A549 treated with DMSO at 1 μM for 4 hours (cell line): Measurements from ENCODE around the gene METTL8. TPM values are rescaled to one million over a fixed set of nuclear protein-coding genes. Genes with fewer than 3 reads are reported as not detected.

Experiments used
- total RNA-seq: library from RNA; stranded (reverse); fragments of 200-300 nt; extraction: Qiagen RNA extraction; gene quantifications from 5 replicates; pipeline ENCODE4 v1.2.3, GENCODE V29; 2022; ENCODE audit warnings: low read depth

Gene METTL8
- total RNA-seq = 23.9 to 35.3 TPM (median 30.8 TPM) in 5 replicates

DNA sequence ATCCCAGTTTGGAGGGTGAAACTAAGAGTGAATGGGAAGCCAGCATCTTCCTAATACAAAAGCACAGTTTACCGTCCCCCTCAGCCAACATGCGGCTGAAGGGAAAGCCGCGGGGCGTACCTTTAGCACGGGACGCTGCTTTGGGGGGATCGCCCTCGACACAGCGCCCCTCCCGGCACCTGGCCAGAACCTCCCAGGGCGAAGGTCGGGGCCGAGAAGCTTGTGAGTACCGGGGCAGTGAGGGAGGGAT is at the start of gene METTL8:
Gene METTL8 (minus strand): TSS at position 228 of the 250 bp plus-strand sequence. CDS start 41,805 bp downstream, outside the sequence.

DNA sequence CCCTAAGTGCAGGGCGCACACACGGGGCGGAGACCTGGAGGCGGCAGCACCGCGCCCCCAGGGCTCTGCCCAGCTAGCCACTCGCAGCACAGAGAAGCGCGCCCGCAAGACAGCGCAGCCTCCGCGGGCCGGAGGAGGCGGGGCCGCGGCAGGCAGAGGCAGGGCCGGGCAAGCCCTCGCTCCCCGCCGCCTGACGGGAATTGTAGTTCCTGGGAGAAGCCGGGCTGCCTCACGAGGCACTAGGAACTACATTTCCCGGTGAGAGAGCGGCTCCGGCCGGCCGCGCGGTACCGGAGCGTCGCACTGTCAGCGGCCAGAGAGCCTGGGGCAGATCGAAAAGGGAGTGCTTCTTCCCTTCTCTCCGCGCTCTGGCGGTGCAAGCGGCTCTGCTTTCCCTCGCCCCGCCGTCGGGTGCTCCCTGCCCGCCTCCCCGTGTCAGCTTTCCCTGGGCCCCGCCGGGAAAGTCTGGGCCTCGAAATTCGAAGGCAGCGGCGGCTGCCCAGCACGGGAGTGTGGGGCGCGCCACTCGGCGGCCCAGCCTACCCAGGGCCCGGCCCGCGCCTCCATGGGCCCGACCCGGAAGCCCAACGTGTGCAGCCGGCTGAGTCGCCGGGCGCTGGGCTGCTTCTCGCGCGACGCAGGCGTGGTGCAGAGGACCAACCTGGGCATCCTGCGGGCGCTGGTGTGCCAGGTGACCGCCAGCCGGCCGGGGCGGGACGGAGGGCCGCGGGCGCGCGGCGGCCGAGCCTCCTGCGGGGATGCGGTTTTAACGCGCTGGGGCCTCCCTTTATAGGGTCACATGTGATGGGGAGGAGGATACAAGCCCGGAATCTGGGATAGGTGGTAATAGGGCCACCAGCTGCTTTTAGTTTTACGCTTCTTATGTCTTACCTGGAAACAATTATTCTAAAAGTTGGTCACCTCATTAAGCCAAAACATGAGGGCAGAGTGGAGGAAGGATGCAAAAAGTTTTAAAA is 511 bp upstream of the METTL8 start, which contains the start of gene DCAF17:
Gene DCAF17 (plus strand): TSS at position 214 of the 977 bp plus-strand sequence. CDS start 352 bp downstream, at position 566.

Other genes starting within 250 kb of the METTL8 start
- gene DCAF17, start 236 bp upstream of the METTL8 start, total RNA-seq = 7.8 to 12.7 TPM (median 11.2 TPM) in 5 replicates
- gene CYBRD1, start 88.5 kb upstream of the METTL8 start, total RNA-seq = 28.7 to 38.6 TPM (median 36.6 TPM) in 5 replicates